Activated CD4-positive, alpha-beta T cell treated with anti-CD3 and anti-CD28 coated beads, Interleukin-2, amount 10 ng/mL, durations not matched to agents 24 days and 14 days (primary cell): ENCODE measurements around the gene CRACR2A. TPM values are rescaled to one million over a fixed set of nuclear protein-coding genes. Genes with fewer than 3 reads are reported as not detected.

ENCODE experiments used
- DNase-seq: peaks from one replicate; pipeline ENCODE4 v3.0.0; 2022
- H3K27ac Mint-ChIP-seq: one replicate; pipeline ENCODE4 v1.8.0; 2022; ENCODE audit warnings: mild to moderate bottlenecking, mixed read lengths
- H3K27me3 Mint-ChIP-seq: one replicate; pipeline ENCODE4 v1.8.0; 2022; ENCODE audit warnings: mixed read lengths
- H3K36me3 Mint-ChIP-seq: one replicate; pipeline ENCODE4 v1.8.0; 2022; ENCODE audit warnings: low read depth, mild to moderate bottlenecking, mixed read lengths
- H3K4me1 Mint-ChIP-seq: one replicate; pipeline ENCODE4 v1.8.0; 2021; ENCODE audit warnings: mixed read lengths
- H3K4me3 Mint-ChIP-seq: one replicate; pipeline ENCODE4 v1.8.0; 2022; ENCODE audit warnings: mild to moderate bottlenecking, moderate library complexity, mixed read lengths
- H3K9me3 Mint-ChIP-seq: one replicate; pipeline ENCODE4 v1.8.0; 2021; ENCODE audit warnings: mixed read lengths
- intact Hi-C: fragments of 100-400 bp; cut with micrococcal nuclease; formaldehyde crosslinking; loops from one replicate; pipeline ENCODE4 v1.15.1; 2023
- total RNA-seq: library from RNA; stranded (reverse); gene quantifications from 2 replicates; pipeline ENCODE4 v1.2.3, GENCODE V29; 2022

The CRACR2A gene
- total RNA-seq, 1 donor from 2014 or later: 27.0 TPM

GRCh38 chr12:3725388-3726115 lies 27.4 kb downstream of the CRACR2A start:
- no peak for DNase-seq
- intact Hi-C loops: loop anchor here (5.0 kb wide), 1 partner anchor 147 kb away; the partner anchor contains the start of gene PARP11
- H3K27ac Mint-ChIP-seq: no peak overlapping the region

GRCh38 chr12:3723916-3724805 lies 28.7 kb downstream of the CRACR2A start:
- Mint-ChIP-seq H3K4me1 (peaks cover 21% of the 10 kb centered on the region), H3K9me3 (peaks cover 30% of the 10 kb centered on the region), H3K4me3 (no peak overlapping the region), H3K27me3 (no peaks in the 10 kb centered on the region), H3K36me3 (peaks cover 74% of the 10 kb centered on the region), H3K27ac (no peak overlapping the region)
- intact Hi-C loops: no loop called here
- no peak for DNase-seq

More at GRCh38 chr12:3725388-3726115, 27.4 kb downstream of the CRACR2A start:
- peaks cover 80% of the 10 kb centered on the region for H3K36me3 Mint-ChIP-seq
- peaks cover 34% of the 10 kb centered on the region for H3K4me1 Mint-ChIP-seq
- peaks cover 30% of the 10 kb centered on the region for H3K9me3 Mint-ChIP-seq
- H3K27me3 Mint-ChIP-seq: no peaks in the 10 kb centered on the region
- no peak overlapping the region for H3K4me3 Mint-ChIP-seq

- intact Hi-C loops: no loop called here
- H3K36me3 Mint-ChIP-seq: peaks cover 74% of the 10 kb centered on the region
Measured at GRCh38 chr12:3722368-3722767, 30.5 kb downstream of the CRACR2A start.

GRCh38 chr12:3720772-3721171 lies 32.1 kb downstream of the CRACR2A start:
- H3K27ac Mint-ChIP-seq: no peak overlapping the region
- no peak for DNase-seq
- peaks cover 25% of the 10 kb centered on the region for H3K9me3 Mint-ChIP-seq
- intact Hi-C loops: no loop called here
- H3K27me3 Mint-ChIP-seq: no peaks in the 10 kb centered on the region
- H3K4me1 Mint-ChIP-seq: no peaks in the 10 kb centered on the region
- peaks cover 74% of the 10 kb centered on the region for H3K36me3 Mint-ChIP-seq
- no peak overlapping the region for H3K4me3 Mint-ChIP-seq

More at GRCh38 chr12:3722368-3722767, 30.5 kb downstream of the CRACR2A start:
- Mint-ChIP-seq H3K4me1 (peaks cover 8% of the 10 kb centered on the region), H3K27ac (no peak overlapping the region), H3K4me3 (no peak overlapping the region), H3K9me3 (peaks cover 30% of the 10 kb centered on the region), H3K27me3 (no peaks in the 10 kb centered on the region)
- DNase-seq: no peak

GRCh38 chr12:3718100-3718499 lies 34.8 kb downstream of the CRACR2A start:
- peaks cover 15% of the 10 kb centered on the region for H3K9me3 Mint-ChIP-seq
- intact Hi-C loops: no loop called here
- no peaks in the 10 kb centered on the region for H3K27me3 Mint-ChIP-seq
- no peak overlapping the region for H3K4me3 Mint-ChIP-seq
- peaks cover 49% of the 10 kb centered on the region for H3K36me3 Mint-ChIP-seq
- H3K27ac Mint-ChIP-seq: no peak overlapping the region
- H3K4me1 Mint-ChIP-seq: peaks cover 4% of the 10 kb centered on the region
- no peak for DNase-seq

- H3K27ac Mint-ChIP-seq: no peak overlapping the region
- peaks cover 46% of the 10 kb centered on the region for H3K36me3 Mint-ChIP-seq
- intact Hi-C loops: no loop called here
- H3K4me1 Mint-ChIP-seq: peaks cover 4% of the 10 kb centered on the region
- no peak for DNase-seq
- H3K27me3 Mint-ChIP-seq: no peaks in the 10 kb centered on the region
- H3K9me3 Mint-ChIP-seq: peaks cover 11% of the 10 kb centered on the region
- H3K4me3 Mint-ChIP-seq: no peak overlapping the region
Measured at GRCh38 chr12:3717283-3717898, 35.5 kb downstream of the CRACR2A start.

GRCh38 chr12:3715999-3716398 lies 36.9 kb downstream of the CRACR2A start:
- peaks cover 4% of the 10 kb centered on the region for H3K4me1 Mint-ChIP-seq
- intact Hi-C loops: no loop called here
- peaks cover 3% of the 10 kb centered on the region for H3K9me3 Mint-ChIP-seq
- H3K4me3 Mint-ChIP-seq: no peak overlapping the region
- peaks cover 46% of the 10 kb centered on the region for H3K36me3 Mint-ChIP-seq
- H3K27me3 Mint-ChIP-seq: no peaks in the 10 kb centered on the region
- DNase-seq: no peak
- H3K27ac Mint-ChIP-seq: no peak overlapping the region

GRCh38 chr12:3713947-3714346 lies 39.0 kb downstream of the CRACR2A start:
- no peak for DNase-seq
- H3K9me3 Mint-ChIP-seq: no peaks in the 10 kb centered on the region
- peaks cover 39% of the 10 kb centered on the region for H3K36me3 Mint-ChIP-seq
- H3K27me3 Mint-ChIP-seq: no peaks in the 10 kb centered on the region
- H3K27ac Mint-ChIP-seq: no peak overlapping the region
- H3K4me1 Mint-ChIP-seq: peaks cover 8% of the 10 kb centered on the region
- H3K4me3 Mint-ChIP-seq: no peak overlapping the region
- intact Hi-C loops: no loop called here

GRCh38 chr12:3713483-3713882 lies 39.4 kb downstream of the CRACR2A start:
- H3K36me3 Mint-ChIP-seq: peaks cover 37% of the 10 kb centered on the region
- DNase-seq: no peak
- no peaks in the 10 kb centered on the region for H3K9me3 Mint-ChIP-seq
- peaks cover 8% of the 10 kb centered on the region for H3K4me1 Mint-ChIP-seq
- intact Hi-C loops: no loop called here
- no peaks in the 10 kb centered on the region for H3K27me3 Mint-ChIP-seq
- no peak overlapping the region for H3K27ac Mint-ChIP-seq
- H3K4me3 Mint-ChIP-seq: no peak overlapping the region

- no peaks in the 10 kb centered on the region for H3K27me3 Mint-ChIP-seq
- intact Hi-C loops: no loop called here
- H3K36me3 Mint-ChIP-seq: peaks cover 31% of the 10 kb centered on the region
Measured at GRCh38 chr12:3712209-3712992, 40.5 kb downstream of the CRACR2A start.

GRCh38 chr12:3705354-3705675 lies 47.6 kb downstream of the CRACR2A start:
- Mint-ChIP-seq H3K9me3 (peaks cover 7% of the 10 kb centered on the region), H3K4me3 (no peak overlapping the region), H3K36me3 (peaks cover 31% of the 10 kb centered on the region), H3K27ac (no peak overlapping the region), H3K27me3 (no peaks in the 10 kb centered on the region), H3K4me1 (peaks cover 14% of the 10 kb centered on the region)
- intact Hi-C loops: no loop called here
- no peak for DNase-seq

More at GRCh38 chr12:3712209-3712992, 40.5 kb downstream of the CRACR2A start:
- Mint-ChIP-seq H3K9me3 (no peaks in the 10 kb centered on the region), H3K4me3 (no peak overlapping the region), H3K27ac (no peak overlapping the region), H3K4me1 (peaks cover 8% of the 10 kb centered on the region)
- DNase-seq: no peak

- intact Hi-C loops: no loop called here
- DNase-seq: no peak
- Mint-ChIP-seq H3K9me3 (peaks cover 7% of the 10 kb centered on the region), H3K27me3 (no peaks in the 10 kb centered on the region), H3K4me3 (peak overlapping the region; percentile 45), H3K27ac (peak overlapping the region; percentile 55), H3K4me1 (peaks cover 10% of the 10 kb centered on the region), H3K36me3 (peaks cover 27% of the 10 kb centered on the region)
Measured at GRCh38 chr12:3704512-3705353, 48.2 kb downstream of the CRACR2A start.

- no peak overlapping the region for H3K4me3 Mint-ChIP-seq
- intact Hi-C loops: no loop called here
- no peak overlapping the region for H3K27ac Mint-ChIP-seq
- H3K36me3 Mint-ChIP-seq: peaks cover 32% of the 10 kb centered on the region
- DNase-seq: no peak
- H3K9me3 Mint-ChIP-seq: peaks cover 7% of the 10 kb centered on the region
- peaks cover 12% of the 10 kb centered on the region for H3K4me1 Mint-ChIP-seq
- H3K27me3 Mint-ChIP-seq: no peaks in the 10 kb centered on the region
Measured at GRCh38 chr12:3700861-3701260, 52.0 kb downstream of the CRACR2A start.
